CD4-positive, alpha-beta T cell treated with Interleukin-15 for 4 hours (primary cell): Measurements from ENCODE around the gene RPS19BP1.

ENCODE experiments used
- DNase-seq: peaks from one replicate; pipeline ENCODE4 v3.0.0-alpha.2; 2020; ENCODE audit warnings: low spot score

RPS19BP1 gene

GRCh38 chr22:39532215-39533073 is at the start of gene RPS19BP1:
TSS of gene RPS19BP1 (minus strand) at chr22:39532748. CDS start at chr22:39532738, 10 bp downstream.
- peak; percentile 100 for DNase-seq

GRCh38 chr22:39581303-39581702 is 48.8 kb upstream of the RPS19BP1 start:
- no peak for DNase-seq

GRCh38 chr22:39580795-39581194 is 48.2 kb upstream of the RPS19BP1 start:
- no peak for DNase-seq

GRCh38 chr22:39580006-39580441 is 47.5 kb upstream of the RPS19BP1 start:
- no peak for DNase-seq

- DNase-seq, result no peak
Measured at GRCh38 chr22:39577900-39578299, 45.4 kb upstream of the RPS19BP1 start.

- no peak for DNase-seq
Measured at GRCh38 chr22:39577366-39577765, 44.8 kb upstream of the RPS19BP1 start.

- DNase-seq, result no peak
Measured at GRCh38 chr22:39576027-39576426, 43.5 kb upstream of the RPS19BP1 start.

GRCh38 chr22:39575552-39575825 is 42.9 kb upstream of the RPS19BP1 start:
- no peak for DNase-seq

- no peak for DNase-seq
Measured at GRCh38 chr22:39574779-39575551, 42.4 kb upstream of the RPS19BP1 start.

- no peak for DNase-seq
Measured at GRCh38 chr22:39571538-39571937, 39.0 kb upstream of the RPS19BP1 start.

GRCh38 chr22:39570665-39571064 is 38.1 kb upstream of the RPS19BP1 start, which contains the start of gene CACNA1I:
TSS of gene CACNA1I (plus strand) at chr22:39570753. CDS start at chr22:39570753, 0 bp downstream.
- no peak for DNase-seq

- DNase-seq, result no peak
Measured at GRCh38 chr22:39570226-39570625, 37.7 kb upstream of the RPS19BP1 start.

GRCh38 chr22:39569066-39569465 is 36.5 kb upstream of the RPS19BP1 start:
- DNase-seq, result no peak

- no peak for DNase-seq
Measured at GRCh38 chr22:39568278-39568981, 35.9 kb upstream of the RPS19BP1 start.

- DNase-seq, result peak; percentile 36
Measured at GRCh38 chr22:39567135-39567946, 34.8 kb upstream of the RPS19BP1 start.

- DNase-seq, result no peak
Measured at GRCh38 chr22:39565414-39565944, 32.9 kb upstream of the RPS19BP1 start.

- no peak for DNase-seq
Measured at GRCh38 chr22:39563571-39564428, 31.3 kb upstream of the RPS19BP1 start.

GRCh38 chr22:39562839-39563489 is 30.4 kb upstream of the RPS19BP1 start:
- no peak for DNase-seq

- DNase-seq, result no peak
Measured at GRCh38 chr22:39560127-39560526, 27.6 kb upstream of the RPS19BP1 start.
